PFSK-1 (cell line): ENCODE measurements around the gene LARP4B.

Source experiments
- FOXP2 ChIP-seq: optimal IDR thresholded peaks from 2 replicates; pipeline ENCODE3; 2011; ENCODE audit warnings: borderline replicate concordance, control low read depth, inconsistent platforms; ENCODE audit not compliant: insufficient read depth; ENCODE audit errors: extremely low read length, extremely low read depth
- POLR2AphosphoS5 ChIP-seq: IDR thresholded peaks from 2 replicates; pipeline ENCODE4 v1.6.1; 2012; ENCODE audit warnings: low read depth, mild to moderate bottlenecking, control low read depth, low read length, moderate library complexity
- REST ChIP-seq, 2 experiments: IDR thresholded peaks; 2 replicates each; pipeline versions ENCODE4 v1.6.1 to v1.8.0; 2011 to 2012; ENCODE audit warnings: low read depth in 2 of 2, low read length in 2 of 2, control low read depth in 1 of 2, inconsistent platforms in 1 of 2, mild to moderate bottlenecking in 1 of 2, moderate library complexity in 1 of 2; ENCODE audit not compliant: insufficient read depth in 1 of 2
- SIN3A ChIP-seq: IDR thresholded peaks from 2 replicates; pipeline ENCODE4 v1.6.1; 2012; ENCODE audit warnings: mild to moderate bottlenecking, low read length, moderate library complexity, borderline replicate concordance; ENCODE audit not compliant: insufficient read depth
- TAF1 ChIP-seq: IDR thresholded peaks from 2 replicates; pipeline ENCODE4 v1.6.1; 2012; ENCODE audit warnings: low read length, control low read depth, borderline replicate concordance; ENCODE audit not compliant: insufficient read depth

Gene LARP4B

GRCh38 chr10:896982-897381 lies 34.5 kb downstream of the LARP4B start:
- no peak for TF ChIP-seq POLR2AphosphoS5
- TF ChIP-seq SIN3A, result no peak
- no peak for TF ChIP-seq FOXP2
- no peak for TF ChIP-seq TAF1
- no peak for TF ChIP-seq REST (IDR thresholded peaks at IDR 0.05; ENCODE audit: insufficient read depth in 1 of 2, low read depth in 2 of 2, low read length in 2 of 2)

GRCh38 chr10:895324-895723 lies 36.2 kb downstream of the LARP4B start:
- no peak for TF ChIP-seq FOXP2
- no peak for TF ChIP-seq TAF1
- TF ChIP-seq REST (IDR thresholded peaks at IDR 0.05; ENCODE audit: insufficient read depth in 1 of 2, low read depth in 2 of 2, low read length in 2 of 2), result no peak
- TF ChIP-seq POLR2AphosphoS5, result no peak
- no peak for TF ChIP-seq SIN3A

GRCh38 chr10:878895-879294 lies 52.6 kb downstream of the LARP4B start:
- no peak for TF ChIP-seq REST (IDR thresholded peaks at IDR 0.05; ENCODE audit: insufficient read depth in 1 of 2, low read depth in 2 of 2, low read length in 2 of 2)
- TF ChIP-seq TAF1, result no peak
- no peak for TF ChIP-seq FOXP2
- no peak for TF ChIP-seq POLR2AphosphoS5
- TF ChIP-seq SIN3A, result no peak

- TF ChIP-seq TAF1, result no peak
- TF ChIP-seq SIN3A, result no peak
- TF ChIP-seq FOXP2, result no peak
- no peak for TF ChIP-seq REST (IDR thresholded peaks at IDR 0.05; ENCODE audit: insufficient read depth in 1 of 2, low read depth in 2 of 2, low read length in 2 of 2)
- no peak for TF ChIP-seq POLR2AphosphoS5
Observed at GRCh38 chr10:878333-878759, 53.2 kb downstream of the LARP4B start.

GRCh38 chr10:876438-876837 lies 55.1 kb downstream of the LARP4B start:
- TF ChIP-seq FOXP2 (no peak), REST (IDR thresholded peaks at IDR 0.05; ENCODE audit: insufficient read depth in 1 of 2, low read depth in 2 of 2, low read length in 2 of 2) (no peak), TAF1 (no peak), POLR2AphosphoS5 (no peak), SIN3A (no peak)
